Measurements from ENCODE around the gene SLC7A9.
"Not testable (repeated sequence)": the region's sequence is repeated elsewhere in the genome, so short reads cannot be mapped to it uniquely, and the experiment has no call there.

Gene SLC7A9

DNA sequence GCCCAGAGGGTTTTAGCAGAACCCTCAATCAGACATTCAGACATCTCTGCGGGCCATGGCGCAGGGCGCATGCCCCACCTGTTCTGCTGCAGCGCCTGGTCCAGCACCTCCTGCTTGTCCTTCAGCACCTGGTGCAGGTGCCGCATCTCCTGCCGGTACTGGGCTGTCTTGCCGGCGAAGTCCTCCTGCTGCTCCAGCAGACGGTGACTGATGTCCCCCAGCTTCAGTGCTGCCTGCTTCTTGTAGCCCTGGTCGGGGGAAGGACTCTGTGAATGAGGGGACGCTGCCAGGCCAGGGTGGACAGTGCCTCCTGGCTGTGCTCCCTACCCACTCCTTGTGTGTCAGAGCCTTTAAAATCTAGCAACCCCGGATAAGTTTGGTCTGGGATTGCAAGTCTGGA is 12.2 kb upstream of the SLC7A9 start:
- DNase-seq = no peak

DNA sequence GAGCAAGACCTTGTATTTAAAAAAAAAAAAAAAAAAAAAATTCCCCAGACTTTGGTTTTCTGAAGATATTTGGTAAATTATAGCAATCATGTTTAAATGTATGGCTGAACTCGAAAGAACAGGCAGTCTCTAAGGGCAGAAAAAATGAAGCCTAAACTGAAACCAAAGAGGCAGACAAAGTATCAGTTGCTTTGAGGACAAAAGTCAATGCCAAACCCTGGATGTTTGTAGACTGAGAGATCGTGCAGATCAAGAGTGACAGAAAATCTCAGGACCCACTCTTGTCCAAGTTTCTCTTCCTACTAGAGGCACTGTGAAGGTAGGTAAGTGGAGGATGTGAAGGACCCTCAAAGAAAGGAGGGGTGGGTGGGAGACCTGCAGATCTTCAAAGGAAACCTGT is 11.1 kb upstream of the SLC7A9 start:
- no peak for DNase-seq

DNA sequence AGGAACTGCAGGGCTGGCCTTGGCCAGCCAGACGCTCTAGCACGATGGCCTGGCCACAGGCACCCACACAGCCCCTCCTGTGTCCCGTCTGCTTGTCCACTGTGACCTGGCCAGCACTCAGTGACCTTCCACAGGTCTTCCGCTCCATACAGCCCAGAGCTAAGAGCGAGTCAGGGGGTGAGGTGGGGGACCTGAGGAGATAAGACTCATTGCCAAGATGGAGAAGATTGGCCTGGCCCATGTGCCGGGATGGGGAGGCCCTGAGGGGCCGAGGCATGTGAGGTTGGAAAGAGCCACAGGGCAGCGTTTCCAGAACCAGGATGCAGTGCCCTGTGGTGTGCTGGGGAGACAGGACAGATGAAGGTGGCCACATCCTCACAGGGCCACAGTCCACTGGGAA is 10.2 kb upstream of the SLC7A9 start:
- DNase-seq = no peak

DNA sequence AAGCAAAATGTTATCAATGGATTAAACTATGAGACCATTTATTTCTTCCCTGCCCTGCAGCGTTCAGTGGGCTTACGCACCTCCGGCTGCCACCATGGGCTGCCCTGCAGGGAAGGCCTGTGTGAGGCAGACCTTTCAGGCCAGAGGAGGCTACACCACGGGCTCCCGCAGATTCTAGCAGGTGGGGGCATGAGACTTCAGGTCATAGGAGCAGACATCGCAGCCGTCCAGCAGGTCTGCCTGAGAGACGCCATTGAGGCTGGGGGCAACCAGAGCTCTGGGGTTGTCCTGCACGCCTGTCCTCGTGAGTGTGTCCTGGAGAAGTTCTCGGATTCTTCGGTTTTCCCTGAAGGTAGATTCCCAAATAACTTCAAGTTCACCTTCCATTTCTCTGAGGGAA is 9.4 kb upstream of the SLC7A9 start:
- no peak for DNase-seq

DNA sequence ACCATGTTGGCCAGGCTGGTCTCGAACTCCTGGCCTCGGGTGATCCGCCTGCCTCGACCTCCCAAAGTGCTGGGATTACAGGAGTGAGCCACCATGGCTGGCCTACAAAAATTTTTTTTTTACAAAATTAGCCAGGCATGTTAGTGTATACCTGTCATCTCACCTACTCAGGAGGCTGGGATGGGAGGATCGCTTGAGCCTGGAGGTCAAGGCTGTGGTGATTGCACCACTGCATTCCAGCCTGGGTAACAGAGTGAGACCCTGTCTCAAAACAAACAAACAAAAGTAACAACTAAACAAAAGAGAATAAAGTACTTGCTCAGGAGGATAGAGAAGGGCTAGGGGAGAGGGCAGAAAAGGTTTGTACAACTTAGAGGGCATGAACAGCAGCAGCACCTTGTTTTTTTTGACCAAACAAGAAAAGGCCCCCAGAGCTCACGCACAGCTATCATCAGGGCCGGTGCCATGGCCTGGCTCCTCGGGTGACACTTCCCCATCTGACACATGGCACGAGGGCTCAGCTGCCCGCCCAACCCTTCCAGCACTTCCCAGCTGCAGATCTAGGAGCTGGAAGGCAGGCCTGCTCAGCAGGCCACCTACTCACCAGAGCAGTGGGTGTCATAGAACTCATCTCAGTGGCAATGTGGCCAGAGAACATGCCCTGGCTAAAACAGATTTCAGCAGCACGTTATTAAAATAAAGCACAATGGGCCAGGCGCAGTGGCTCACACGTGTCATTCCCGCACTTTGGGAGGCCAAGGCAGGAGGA is 8.6 kb upstream of the SLC7A9 start:
- DNase-seq = no peak

DNA sequence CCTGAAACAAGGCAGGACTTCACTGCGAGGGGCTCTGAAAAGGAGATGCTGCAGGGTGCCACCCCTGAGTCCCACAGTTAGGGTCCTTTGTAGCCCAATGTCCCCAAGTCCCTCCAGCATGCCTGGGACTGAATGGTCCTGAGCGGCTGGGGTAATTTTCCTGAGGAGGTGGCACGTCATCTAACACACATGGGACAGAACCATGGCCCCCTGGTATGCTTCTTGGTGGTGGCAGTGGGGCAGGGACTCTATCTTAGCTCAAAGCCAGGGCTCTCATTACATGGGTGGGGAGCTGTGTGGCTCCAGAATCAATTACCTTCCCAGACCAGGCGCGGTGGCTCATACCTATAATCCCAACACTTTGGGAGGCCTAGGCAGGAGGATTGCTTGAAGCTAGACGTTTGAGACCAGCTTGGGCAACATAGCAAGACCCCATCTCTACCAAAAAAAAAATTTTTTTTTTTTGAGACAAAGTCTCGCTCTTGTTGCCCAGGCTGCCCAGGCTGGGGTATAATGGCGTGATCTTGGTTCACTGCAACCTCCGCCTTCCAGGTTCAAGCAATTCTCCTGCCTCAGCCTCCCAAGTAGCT is 7.9 kb upstream of the SLC7A9 start:
- DNase-seq = no peak

DNA sequence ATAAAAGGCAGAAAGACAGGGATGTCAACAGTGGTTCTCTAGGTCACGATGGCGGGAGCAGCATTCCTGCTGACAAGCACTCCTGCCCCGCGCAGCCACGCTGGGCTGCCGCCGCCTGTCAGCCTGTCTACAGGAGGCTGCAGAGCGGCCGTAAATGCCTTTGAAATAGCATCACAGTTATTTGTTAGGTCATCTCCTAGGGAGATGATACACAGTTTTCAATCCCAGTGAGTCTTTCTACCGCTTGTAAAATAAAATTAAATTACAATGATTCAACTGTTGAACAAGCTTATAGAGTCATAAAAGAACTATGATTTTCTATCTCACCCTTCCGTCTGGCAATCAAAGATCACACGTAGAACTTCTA is 7.3 kb upstream of the SLC7A9 start:
- no peak for DNase-seq

DNA sequence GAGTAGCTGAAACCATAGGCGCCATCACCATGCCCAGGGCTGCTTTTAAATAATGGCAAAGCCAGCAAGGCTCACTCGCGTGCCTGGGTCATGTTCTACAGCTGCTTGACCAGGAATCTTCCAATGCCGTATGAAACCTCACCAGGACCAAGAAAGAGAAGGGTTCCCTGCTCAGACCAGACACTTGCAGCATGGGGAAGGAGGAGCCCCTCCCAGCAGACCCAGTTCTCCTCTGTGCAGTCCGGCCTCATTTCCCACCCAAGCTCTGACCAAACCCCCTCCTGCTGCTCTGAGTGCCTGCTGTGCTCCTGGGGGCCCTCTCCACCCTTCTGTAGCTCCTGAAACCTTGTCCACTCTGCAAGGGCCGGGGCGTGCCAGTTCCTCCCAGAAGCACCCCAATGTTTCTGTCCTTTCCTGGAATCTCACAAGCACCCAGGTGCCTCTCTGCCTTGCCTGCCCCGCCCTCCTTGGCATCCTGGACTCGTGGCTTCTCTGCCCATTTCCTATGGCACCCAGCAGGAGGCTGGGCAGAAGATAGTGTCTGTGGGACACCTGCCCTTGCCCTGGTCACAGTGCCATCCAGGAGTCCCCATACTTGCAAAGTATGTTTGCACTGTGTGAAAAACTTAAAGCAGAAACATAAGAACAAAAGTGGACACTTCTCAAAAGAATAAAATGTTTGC is 6.8 kb upstream of the SLC7A9 start:
- no peak for DNase-seq

DNA sequence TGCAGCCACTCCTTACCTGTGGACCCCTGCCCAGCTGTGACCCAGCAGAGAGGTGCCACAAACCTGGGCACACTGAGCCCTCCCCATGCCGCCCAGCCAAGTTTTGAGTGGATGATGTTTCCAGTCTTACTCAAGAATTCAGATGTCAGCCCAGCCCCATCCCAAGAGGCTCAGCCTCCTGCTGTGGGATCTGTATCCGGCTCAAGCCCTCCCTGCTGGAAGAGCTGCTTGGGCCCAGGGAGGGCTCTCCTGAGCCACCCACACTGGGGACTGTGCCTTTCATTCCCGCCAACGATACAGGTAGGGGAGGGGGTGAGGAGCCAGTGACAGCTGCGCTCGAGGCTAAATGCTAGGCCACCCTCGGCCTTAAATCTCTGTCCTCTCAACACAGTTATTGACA is 5.9 kb upstream of the SLC7A9 start:
- no peak for DNase-seq

- DNase-seq = no peak
These were observed 5.0 kb upstream of the SLC7A9 start for GRCh38 chr19:32874605-32875004.

DNA sequence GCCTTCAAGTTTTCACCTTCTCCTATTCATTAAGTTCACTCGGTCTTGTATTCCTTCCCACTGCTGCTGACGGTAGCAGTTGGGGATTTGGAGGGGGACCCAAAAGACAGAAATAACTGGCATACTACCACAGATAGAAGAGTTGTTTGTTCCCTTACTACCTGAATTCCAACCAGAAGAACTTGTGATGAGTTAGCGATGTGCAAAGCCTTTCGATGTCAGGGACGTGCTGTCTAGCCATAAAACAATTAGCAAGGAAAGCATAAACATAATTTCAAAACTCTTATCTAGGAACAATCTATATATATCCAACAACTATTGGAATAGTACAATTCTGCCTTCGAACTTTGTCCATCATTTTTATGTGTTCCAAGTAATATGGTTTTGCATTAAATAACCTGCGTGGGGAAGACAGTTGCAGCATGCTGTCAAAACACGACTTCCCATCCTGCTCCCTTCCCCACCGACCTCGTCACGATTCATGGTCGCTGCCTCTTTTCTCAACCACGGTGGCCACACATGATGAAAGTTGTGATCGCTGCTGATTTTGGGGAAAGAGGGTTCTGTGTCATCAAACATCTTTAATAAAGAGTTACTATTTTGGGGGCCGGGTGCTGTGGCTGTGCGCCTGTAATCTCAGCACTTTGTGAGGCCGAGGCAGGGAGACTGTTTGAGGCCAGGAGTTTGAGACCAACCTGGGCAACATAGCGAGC is 3.8 kb upstream of the SLC7A9 start:
- no peak for DNase-seq

DNA sequence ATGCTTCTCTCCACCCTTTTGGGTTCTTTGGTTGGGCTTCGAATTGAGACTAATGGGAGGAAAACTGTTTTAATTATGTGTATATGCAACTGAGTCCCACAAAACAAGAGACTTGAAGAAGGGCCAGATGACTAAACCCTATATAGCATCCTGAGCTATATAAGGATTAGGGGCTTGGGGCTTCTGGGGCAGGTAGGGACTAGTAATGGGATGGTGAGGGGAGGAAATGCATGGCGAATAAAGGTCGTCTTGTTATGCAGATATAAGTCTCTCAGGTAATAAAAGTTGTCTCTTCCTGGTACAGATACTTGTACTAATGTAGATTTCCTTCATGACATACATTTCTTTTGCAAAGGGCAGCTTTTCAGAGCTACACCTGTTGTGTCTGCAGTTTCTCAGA is 2.8 kb upstream of the SLC7A9 start:
- DNase-seq = no peak

GRCh38 chr19:32870981-32871451 is 1.4 kb upstream of the SLC7A9 start:
- DNase-seq = no peak

DNA sequence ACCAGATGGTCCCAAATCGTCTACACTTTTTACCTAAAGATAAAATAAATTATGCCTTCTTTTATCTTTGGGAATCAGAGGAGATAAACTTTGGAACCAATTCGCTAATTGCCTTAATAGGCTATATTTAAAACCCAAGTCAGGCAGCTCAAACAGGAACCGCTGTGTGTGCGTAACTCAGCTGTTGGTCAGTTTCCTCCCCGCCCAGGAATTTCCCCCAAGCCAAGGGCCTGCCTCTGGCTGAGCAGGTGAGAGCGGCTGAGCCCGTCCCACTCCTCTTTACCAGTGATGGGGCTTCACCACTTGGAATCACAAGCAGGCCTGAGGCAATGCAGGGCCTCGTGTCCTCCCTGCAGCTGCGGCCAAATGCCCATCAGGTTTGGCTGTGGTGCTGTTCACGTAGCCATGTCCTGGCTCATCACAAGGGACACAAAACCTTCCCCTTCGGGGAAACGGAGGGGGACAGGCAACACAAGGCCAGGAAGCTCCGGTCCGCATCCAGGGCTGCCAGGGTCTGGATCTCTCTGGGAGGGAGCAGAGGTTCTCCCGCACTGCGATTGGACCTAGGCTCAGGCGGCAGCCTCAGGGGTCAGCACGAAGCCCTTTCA is 503 bp upstream of the SLC7A9 start:
- no peak for DNase-seq

DNA sequence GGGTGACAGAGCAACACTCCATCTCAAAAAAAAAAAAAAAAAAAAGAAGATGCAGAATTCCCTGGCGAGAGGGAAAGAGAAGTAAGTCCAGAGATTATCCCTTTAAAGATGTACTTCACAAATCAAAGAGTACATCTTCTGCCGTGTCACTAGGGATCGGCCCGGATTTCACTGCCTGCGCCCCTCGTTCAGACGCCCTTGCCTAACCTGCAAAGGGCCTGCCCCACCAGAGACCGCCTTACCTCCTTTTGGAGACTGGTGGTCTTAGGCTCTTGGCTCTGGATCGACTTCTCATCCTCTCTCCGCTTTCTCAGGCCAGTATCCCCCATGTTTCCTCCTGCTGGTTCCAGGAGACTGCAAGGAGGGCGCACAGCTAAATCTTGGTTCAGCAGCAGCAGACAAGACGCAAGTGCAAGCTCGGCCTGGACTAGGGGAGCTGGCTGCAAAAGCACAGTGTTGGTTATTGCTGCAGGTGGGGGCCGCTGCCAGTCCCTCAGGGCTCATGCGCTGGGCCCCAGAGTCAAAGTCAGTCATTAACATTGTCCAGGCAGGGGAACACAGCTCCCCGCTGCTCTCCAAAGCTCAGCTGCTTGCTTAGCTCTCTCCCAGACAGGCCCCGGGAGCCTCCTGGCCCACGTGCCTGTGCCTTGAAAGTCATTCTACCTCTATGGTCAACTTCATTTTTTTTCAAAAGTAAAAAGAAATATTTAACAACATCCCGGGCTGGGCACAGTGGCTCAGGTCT is 1.2 kb downstream of the SLC7A9 start:
- DNase-seq = no peak

GRCh38 chr19:32867436-32867835 is 2.1 kb downstream of the SLC7A9 start:
- not testable (repeated sequence) for DNase-seq

DNA sequence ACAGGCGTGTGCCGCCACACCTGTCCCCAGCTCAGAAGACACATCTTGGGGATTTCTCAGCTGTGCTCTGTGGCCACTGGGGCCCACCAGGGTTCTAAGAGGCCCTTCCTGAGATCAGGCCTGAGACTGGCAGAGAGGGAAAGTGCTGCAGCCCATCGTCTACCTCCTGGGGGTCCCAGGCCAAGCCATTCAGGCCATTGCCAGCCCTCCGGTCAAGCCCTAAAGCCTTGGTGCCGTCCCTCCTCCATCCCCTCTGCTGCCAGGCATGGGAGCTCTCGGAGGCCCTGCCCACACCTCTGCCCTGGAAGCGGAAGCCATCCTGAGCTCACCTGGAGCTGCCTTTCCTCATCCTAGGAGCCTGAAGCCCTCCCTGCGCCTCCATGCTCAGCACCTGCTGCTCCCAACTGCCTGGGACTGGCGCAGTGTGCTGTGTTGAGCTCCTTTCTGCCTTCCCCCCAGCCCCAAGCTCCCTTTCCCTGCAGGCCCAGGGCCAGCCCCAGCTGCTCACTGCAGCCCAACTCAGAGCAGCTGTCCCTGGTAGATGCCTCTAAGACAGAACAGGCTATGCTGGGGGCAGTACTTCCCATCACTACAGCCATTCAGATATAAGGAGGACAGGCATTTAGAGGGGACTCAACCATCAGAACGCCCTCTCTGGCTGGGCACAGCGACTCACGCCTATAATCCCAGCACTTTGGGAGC is 2.9 kb downstream of the SLC7A9 start:
- DNase-seq = no peak

GRCh38 chr19:32866061-32866460 is 3.5 kb downstream of the SLC7A9 start:
- DNase-seq = no peak

- no peak for DNase-seq
These were observed 4.2 kb downstream of the SLC7A9 start for GRCh38 chr19:32865326-32865725.

DNA sequence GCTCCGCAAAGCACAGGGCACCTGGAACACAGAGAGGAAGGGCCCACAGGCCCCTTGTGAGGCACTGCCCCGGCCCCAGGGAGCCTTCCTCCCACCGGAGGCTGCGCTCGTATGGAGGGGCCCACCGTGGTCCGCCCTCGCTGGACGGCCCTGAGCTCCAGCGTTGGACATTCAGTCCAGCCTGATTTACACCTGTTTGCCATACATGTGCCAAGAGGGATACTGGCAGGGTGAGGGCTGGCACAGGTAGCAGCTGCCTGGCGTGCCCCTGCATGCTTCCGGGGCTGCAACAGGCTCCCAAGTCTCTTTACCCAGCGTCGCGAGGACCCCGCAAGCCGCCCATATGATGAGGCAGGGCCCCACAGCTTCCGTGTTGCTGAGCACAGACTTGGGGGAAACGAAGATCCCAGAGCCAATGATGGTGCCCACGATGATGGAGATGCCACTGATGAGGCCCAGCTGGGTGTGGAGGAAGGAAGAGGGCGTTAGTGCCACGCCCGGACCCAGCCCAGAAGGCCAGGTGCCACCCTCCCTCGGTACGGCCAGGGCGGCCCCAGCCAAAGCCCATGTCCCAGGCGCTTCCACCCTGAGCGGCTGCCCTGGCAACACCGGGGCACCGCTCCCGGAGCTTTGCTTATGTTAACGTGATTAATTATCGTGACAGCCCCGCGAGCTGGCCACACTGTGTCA is 5.1 kb downstream of the SLC7A9 start:
- no peak for DNase-seq

DNA sequence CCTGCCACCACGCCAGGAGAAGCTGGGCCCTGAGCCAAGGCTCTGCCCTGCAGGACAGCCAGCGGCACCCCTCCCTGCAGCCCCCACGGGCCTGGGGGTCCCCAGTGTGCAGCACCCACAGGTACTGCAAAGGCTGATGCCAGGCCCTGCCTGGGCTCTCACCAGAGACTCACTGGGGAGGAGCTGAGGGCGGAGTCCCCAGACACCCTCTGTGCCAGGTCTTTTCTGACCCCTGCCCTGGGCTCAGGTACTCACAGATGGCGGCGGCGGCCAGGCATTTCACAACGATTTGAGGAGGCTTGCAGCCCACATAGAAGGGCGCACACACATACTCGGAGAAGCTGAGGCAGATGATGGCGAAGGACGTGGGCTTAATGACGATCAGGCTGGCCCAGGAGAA is 5.7 kb downstream of the SLC7A9 start:
- DNase-seq = no peak

All from CD4-positive, alpha-beta T cell treated with Interleukin-17A for 1 hour (primary cell).